Vagina (tissue), 2 donors: ENCODE measurements around the gene CCDC89.

Experiments used
- POLR2A ChIP-seq, 2 donors: fragments of 450-650 bp; IDR thresholded peaks; one replicate each; pipeline ENCODE4 v1.6.1; 2017; ENCODE audit warnings: antibody characterized with exemption in 2 of 2, mild to moderate bottlenecking in 2 of 2, moderate library complexity in 2 of 2
- POLR2AphosphoS5 ChIP-seq, 2 donors: sonication (generic); formaldehyde crosslinking; IDR thresholded peaks; one replicate each; pipeline ENCODE4 v1.9.0; 2017; ENCODE audit warnings: antibody characterized with exemption in 2 of 2, mild to moderate bottlenecking in 2 of 2, low read depth in 1 of 2; ENCODE audit not compliant: insufficient read depth in 1 of 2

DNA sequence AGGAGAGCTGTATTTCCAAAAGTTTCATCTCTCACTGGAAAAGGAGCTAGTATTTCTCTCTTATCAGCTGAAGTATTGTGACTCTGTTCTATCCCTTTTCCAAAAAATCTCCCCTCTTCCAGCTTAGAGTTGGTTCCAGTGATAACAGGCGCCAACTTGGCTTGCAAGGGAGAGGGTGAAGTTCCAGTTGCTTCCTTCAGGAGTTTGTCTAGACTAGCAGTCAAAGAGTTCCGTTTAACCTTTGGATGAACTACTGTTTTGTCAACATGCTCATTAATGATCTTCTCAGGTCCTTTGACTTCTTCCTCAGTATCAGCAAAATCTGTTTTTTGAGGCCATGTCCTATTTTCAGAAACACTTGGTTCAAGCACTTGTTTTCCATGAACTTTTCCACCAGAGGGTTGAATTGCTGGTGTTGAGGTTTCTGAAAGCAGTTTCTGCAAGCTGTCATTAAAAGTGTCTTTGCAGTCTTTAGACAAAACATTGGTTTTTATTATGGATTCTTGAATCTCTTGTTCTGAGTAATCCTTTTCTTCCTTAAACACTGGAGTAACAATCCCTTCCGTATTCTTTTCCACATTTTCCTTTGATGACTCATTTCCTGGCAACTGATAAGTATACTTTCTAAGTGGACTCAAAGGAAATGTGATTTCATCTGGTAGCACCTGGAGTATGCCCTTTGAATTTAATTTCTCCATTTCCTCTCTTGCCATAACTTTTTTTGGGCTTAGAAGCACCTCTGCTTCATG is 39.7 kb upstream of the CCDC89 start:
- TF ChIP-seq POLR2A (IDR thresholded peaks at IDR 0.05), result no peak
- no peak for TF ChIP-seq POLR2AphosphoS5 (IDR thresholded peaks at IDR 0.05; ENCODE audit: insufficient read depth in 1 of 2, low read depth in 1 of 2)
